Activated T-helper 2 cell treated with anti-CD3 and anti-CD28 coated beads, Interferon-gamma antibody, Interleukin-2, Interleukin-4, amounts not matched to agents 10 μg/mL and 5 μg/mL and 100 μg/mL, durations not matched to agents 14 hours and 24 hours and 36 hours (primary cell): ENCODE data around the gene FGF19. TPM values are rescaled to one million over a fixed set of nuclear protein-coding genes. Genes with fewer than 3 reads are reported as not detected.

ENCODE experiments used
- DNase-seq: peaks from one replicate; pipeline ENCODE4 v3.0.0; 2021; ENCODE audit warnings: low spot score
- H3K27ac Mint-ChIP-seq: one replicate; pipeline ENCODE4 v1.8.0; 2021; ENCODE audit warnings: mixed read lengths
- H3K27me3 Mint-ChIP-seq: one replicate; pipeline ENCODE4 v1.8.0; 2021; ENCODE audit warnings: low read depth, mixed read lengths
- H3K36me3 Mint-ChIP-seq: one replicate; pipeline ENCODE4 v1.8.0; 2021; ENCODE audit warnings: low read depth, mixed read lengths
- H3K4me1 Mint-ChIP-seq: one replicate; pipeline ENCODE4 v1.8.0; 2021; ENCODE audit warnings: low read depth, mixed read lengths
- H3K4me3 Mint-ChIP-seq: one replicate; pipeline ENCODE4 v1.8.0; 2021; ENCODE audit warnings: low read depth, mild to moderate bottlenecking, moderate library complexity, mixed read lengths
- H3K9me3 Mint-ChIP-seq: one replicate; pipeline ENCODE4 v1.8.0; 2021; ENCODE audit warnings: mixed read lengths
- intact Hi-C: fragments of 100-400 bp; cut with micrococcal nuclease; formaldehyde crosslinking; loops from one replicate; pipeline ENCODE4 v1.15.1; 2023
- total RNA-seq: library from RNA; stranded (reverse); gene quantifications from 2 replicates; pipeline ENCODE4 v1.2.3, GENCODE V29; 2022

Gene FGF19
- total RNA-seq, 1 donor from 2014 or later = not detected

- Mint-ChIP-seq H3K4me1 (peaks cover 7% of the 10 kb centered on the region), H3K27ac (no peak overlapping the region), H3K4me3 (no peak overlapping the region), H3K9me3 (no peaks in the 10 kb centered on the region), H3K27me3 (peaks cover 13% of the 10 kb centered on the region), H3K36me3 (no peaks in the 10 kb centered on the region)
- intact Hi-C loops = no loop called here
- peak; percentile 13 for DNase-seq
Measured at GRCh38 chr11:69711822-69712801, 8.3 kb upstream of the FGF19 start.

- Mint-ChIP-seq H3K27me3 (peaks cover 37% of the 10 kb centered on the region), H3K4me3 (no peak overlapping the region), H3K9me3 (no peaks in the 10 kb centered on the region), H3K4me1 (peaks cover 10% of the 10 kb centered on the region), H3K27ac (no peak overlapping the region), H3K36me3 (no peaks in the 10 kb centered on the region)
- intact Hi-C loops = loop anchor here (10.0 kb wide), 1 partner anchor 66 kb away; the partner anchor contains the start of gene FGF4
- no peak for DNase-seq
Measured at GRCh38 chr11:69708736-69709401, 5.0 kb upstream of the FGF19 start.

- H3K27me3 Mint-ChIP-seq = peaks cover 46% of the 10 kb centered on the region
- no peaks in the 10 kb centered on the region for H3K36me3 Mint-ChIP-seq
- intact Hi-C loops = loop anchor here (10.0 kb wide), 1 partner anchor 68 kb away; the partner anchor contains the start of gene FGF4
- H3K27ac Mint-ChIP-seq = no peak overlapping the region
- no peak for DNase-seq
- H3K4me3 Mint-ChIP-seq = no peak overlapping the region
- H3K4me1 Mint-ChIP-seq = peaks cover 9% of the 10 kb centered on the region
- H3K9me3 Mint-ChIP-seq = no peaks in the 10 kb centered on the region
Measured at GRCh38 chr11:69707176-69707575, 3.4 kb upstream of the FGF19 start.

- Mint-ChIP-seq H3K4me3 (no peak overlapping the region), H3K36me3 (no peaks in the 10 kb centered on the region), H3K9me3 (no peaks in the 10 kb centered on the region), H3K27ac (no peak overlapping the region), H3K27me3 (peaks cover 51% of the 10 kb centered on the region), H3K4me1 (peaks cover 5% of the 10 kb centered on the region)
- DNase-seq = no peak
- intact Hi-C loops = loop anchor here (2.0 to 10.0 kb wide), 2 partner anchors 67 to 69 kb away; partner anchors contain the start of gene FGF4
Measured at GRCh38 chr11:69705901-69706787, 2.3 kb upstream of the FGF19 start.

- intact Hi-C loops = loop anchor here (2.0 to 10.0 kb wide), 2 partner anchors 67 to 69 kb away; partner anchors contain the start of gene FGF4
- peaks cover 57% of the 10 kb centered on the region for H3K27me3 Mint-ChIP-seq
Measured at GRCh38 chr11:69705351-69705811, 1.6 kb upstream of the FGF19 start.

GRCh38 chr11:69704508-69705253, 859 bp upstream of the FGF19 start:
- intact Hi-C loops = loop anchor here (2.0 to 10.0 kb wide), 5 partner anchors 66 to 373 kb away; partner anchors contain the start of genes ANO1, FGF3 and FGF4
- H3K27me3 Mint-ChIP-seq = peaks cover 62% of the 10 kb centered on the region
- no peak overlapping the region for H3K27ac Mint-ChIP-seq
- H3K36me3 Mint-ChIP-seq = no peaks in the 10 kb centered on the region
- DNase-seq = no peak
- H3K9me3 Mint-ChIP-seq = no peaks in the 10 kb centered on the region
- peaks cover 5% of the 10 kb centered on the region for H3K4me1 Mint-ChIP-seq
- H3K4me3 Mint-ChIP-seq = no peak overlapping the region

More at GRCh38 chr11:69705351-69705811, 1.6 kb upstream of the FGF19 start:
- no peaks in the 10 kb centered on the region for H3K36me3 Mint-ChIP-seq
- no peaks in the 10 kb centered on the region for H3K9me3 Mint-ChIP-seq
- DNase-seq = no peak
- no peak overlapping the region for H3K27ac Mint-ChIP-seq
- no peak overlapping the region for H3K4me3 Mint-ChIP-seq
- H3K4me1 Mint-ChIP-seq = peaks cover 5% of the 10 kb centered on the region

- intact Hi-C loops = loop anchor here (5.0 to 10.0 kb wide), 4 partner anchors 71 to 374 kb away; partner anchors contain the start of genes ANO1, FGF3 and FGF4
- H3K36me3 Mint-ChIP-seq = no peaks in the 10 kb centered on the region
- H3K9me3 Mint-ChIP-seq = no peaks in the 10 kb centered on the region
- H3K4me1 Mint-ChIP-seq = peaks cover 5% of the 10 kb centered on the region
- peaks cover 55% of the 10 kb centered on the region for H3K27me3 Mint-ChIP-seq
- no peak overlapping the region for H3K27ac Mint-ChIP-seq
- DNase-seq = no peak
- H3K4me3 Mint-ChIP-seq = no peak overlapping the region
Measured at GRCh38 chr11:69703453-69703767, 412 bp downstream of the FGF19 start.

GRCh38 chr11:69702769-69703452, 911 bp downstream of the FGF19 start:
- H3K27ac Mint-ChIP-seq = no peak overlapping the region
- no peaks in the 10 kb centered on the region for H3K9me3 Mint-ChIP-seq
- H3K36me3 Mint-ChIP-seq = no peaks in the 10 kb centered on the region
- intact Hi-C loops = loop anchor here (5.0 to 10.0 kb wide), 4 partner anchors 72 to 374 kb away; partner anchors contain the start of genes ANO1, FGF3 and FGF4
- no peak for DNase-seq
- H3K27me3 Mint-ChIP-seq = peaks cover 55% of the 10 kb centered on the region
- no peak overlapping the region for H3K4me3 Mint-ChIP-seq
- peaks cover 5% of the 10 kb centered on the region for H3K4me1 Mint-ChIP-seq

GRCh38 chr11:69702239-69702691, 1.6 kb downstream of the FGF19 start:
- no peaks in the 10 kb centered on the region for H3K9me3 Mint-ChIP-seq
- no peak overlapping the region for H3K4me3 Mint-ChIP-seq
- peaks cover 5% of the 10 kb centered on the region for H3K4me1 Mint-ChIP-seq
- DNase-seq = no peak
- intact Hi-C loops = loop anchor here (5.0 to 10.0 kb wide), 4 partner anchors 73 to 375 kb away; partner anchors contain the start of genes ANO1, FGF3 and FGF4
- no peak overlapping the region for H3K27ac Mint-ChIP-seq
- peaks cover 53% of the 10 kb centered on the region for H3K27me3 Mint-ChIP-seq
- H3K36me3 Mint-ChIP-seq = no peaks in the 10 kb centered on the region

GRCh38 chr11:69700278-69701140, 3.3 kb downstream of the FGF19 start:
- Mint-ChIP-seq H3K27me3 (peaks cover 39% of the 10 kb centered on the region), H3K4me1 (peaks cover 2% of the 10 kb centered on the region), H3K27ac (no peak overlapping the region), H3K4me3 (no peak overlapping the region), H3K36me3 (no peaks in the 10 kb centered on the region), H3K9me3 (no peaks in the 10 kb centered on the region)
- DNase-seq = no peak
- intact Hi-C loops = loop anchor here (5.0 to 10.0 kb wide), 4 partner anchors 74 to 377 kb away; partner anchors contain the start of genes ANO1, FGF3 and FGF4
